ENCODE data around the gene FLNB.

FLNB gene

GRCh38 chr3:57982561-57983243 lies 25.5 kb upstream of the FLNB start:
- Histone ChIP-seq H2BK15ac (ENCODE audit: low read length) (peak overlapping the region; percentile 59), H3K14ac (ENCODE audit: low read length) (no peak overlapping the region), H2AK5ac (ENCODE audit: low read depth, low read length) (no peak overlapping the region), H2BK12ac (ENCODE audit: low read length) (no peak overlapping the region), H3K18ac (ENCODE audit: low read length) (no peak overlapping the region), H3K4me1 (ENCODE audit: control insufficient read depth in 2 of 2, insufficient read depth in 1 of 2, low read depth in 1 of 2, low read length in 2 of 2) (peaks cover 0 to 4% of the 10 kb centered on the region in 2 donors), H4K91ac (ENCODE audit: low read depth, low read length, poor library complexity) (no peak overlapping the region), H3K79me1 (ENCODE audit: low read depth, low read length) (no peaks in the 10 kb centered on the region), H3K9ac (ENCODE audit: low read depth, low read length, poor library complexity) (no peak overlapping the region), H2BK5ac (ENCODE audit: low read length) (no peak overlapping the region), H3K27ac (replicated peaks; ENCODE audit: low read length) (no peak overlapping the region), H3K4me2 (ENCODE audit: insufficient read depth, low read length, poor library complexity, severe bottlenecking) (no peak overlapping the region), H2BK120ac (ENCODE audit: low read depth, low read length) (no peak overlapping the region), H3K23ac (ENCODE audit: low read depth, low read length, poor library complexity) (no peak overlapping the region), H4K8ac (ENCODE audit: low read depth, low read length) (no peak overlapping the region), H3K4ac (ENCODE audit: low read length) (no peak overlapping the region), H3K27me3 (ENCODE audit: control insufficient read depth in 3 of 3, insufficient read depth in 3 of 3, low read depth in 1 of 3, low read length in 3 of 3) (no peaks in the 10 kb centered on the region), H3K36me3 (replicated peaks in 1 of 2; ENCODE audit: control insufficient read depth in 2 of 2, insufficient read depth in 2 of 2, low read length in 2 of 2) (no peaks in the 10 kb centered on the region), H2AFZ (ENCODE audit: low read length) (no peak overlapping the region), H3K9me3 (replicated peaks in 1 of 2; ENCODE audit: control insufficient read depth in 2 of 2, insufficient read depth in 1 of 2, low read depth in 1 of 2, low read length in 2 of 2) (no peaks in the 10 kb centered on the region), H3K4me3 (ENCODE audit: low read length in 2 of 2) (no peak overlapping the region)
- no CpG with 5 or more reads among the region's 9 CpGs for WGBS, 2 donors (ENCODE audit: extremely low coverage in 2 of 2, insufficient read length in 2 of 2, insufficient replicate concordance in 1 of 2)
- DNase-seq (ENCODE audit: low spot score), result no peak

DNA sequence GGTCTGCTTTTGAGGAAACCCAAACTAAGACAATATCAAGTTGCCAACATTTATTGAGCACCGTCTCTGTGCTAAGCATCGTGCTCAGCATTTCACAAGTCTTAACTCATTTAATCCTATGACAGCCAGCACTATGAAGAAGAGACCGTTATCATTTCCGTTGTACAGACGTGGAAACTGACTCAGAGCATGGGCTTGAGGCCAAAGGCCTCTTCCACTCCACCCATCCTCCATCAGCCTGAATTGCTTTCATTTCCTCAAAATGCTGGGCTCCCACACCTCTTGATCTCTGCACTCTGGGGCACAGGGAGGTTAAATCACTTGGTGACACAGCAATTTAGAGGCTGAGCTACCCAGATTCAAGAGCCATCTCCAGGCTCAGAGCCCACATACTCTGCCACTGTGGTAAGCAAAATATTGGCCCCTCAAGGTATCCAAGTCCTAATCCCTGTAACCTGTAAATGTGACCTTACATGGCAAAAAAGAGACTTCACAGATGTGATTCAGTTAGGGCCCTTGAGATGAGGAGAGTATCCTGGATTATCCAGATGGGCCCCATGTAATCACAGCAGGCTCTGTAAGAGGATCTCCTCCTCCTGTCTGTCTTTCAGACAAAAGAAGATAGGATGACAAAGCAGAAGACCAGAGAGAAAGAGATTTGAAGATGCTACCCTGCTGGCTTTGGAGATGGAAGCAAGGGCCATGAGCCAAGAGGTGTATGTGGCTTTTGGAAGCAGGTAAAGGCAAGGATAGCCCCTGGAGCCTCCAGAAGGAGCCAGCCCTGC lies 24.3 kb upstream of the FLNB start:
- Histone ChIP-seq H3K9ac (ENCODE audit: low read depth, low read length, poor library complexity) (no peak overlapping the region), H3K9me3 (replicated peaks in 1 of 2; ENCODE audit: control insufficient read depth in 2 of 2, insufficient read depth in 1 of 2, low read depth in 1 of 2, low read length in 2 of 2) (no peaks in the 10 kb centered on the region), H3K4me3 (ENCODE audit: low read length in 2 of 2) (no peak overlapping the region), H2BK12ac (ENCODE audit: low read length) (no peak overlapping the region), H3K4ac (ENCODE audit: low read length) (no peak overlapping the region), H3K79me1 (ENCODE audit: low read depth, low read length) (no peaks in the 10 kb centered on the region), H4K8ac (ENCODE audit: low read depth, low read length) (no peak overlapping the region), H3K14ac (ENCODE audit: low read length) (no peak overlapping the region), H2BK5ac (ENCODE audit: low read length) (no peak overlapping the region), H2AK5ac (ENCODE audit: low read depth, low read length) (no peak overlapping the region), H3K23ac (ENCODE audit: low read depth, low read length, poor library complexity) (no peak overlapping the region), H3K27me3 (ENCODE audit: control insufficient read depth in 3 of 3, insufficient read depth in 3 of 3, low read depth in 1 of 3, low read length in 3 of 3) (no peaks in the 10 kb centered on the region), H3K4me1 (ENCODE audit: control insufficient read depth in 2 of 2, insufficient read depth in 1 of 2, low read depth in 1 of 2, low read length in 2 of 2) (peaks cover 0 to 4% of the 10 kb centered on the region in 2 donors), H3K4me2 (ENCODE audit: insufficient read depth, low read length, poor library complexity, severe bottlenecking) (no peak overlapping the region), H3K27ac (replicated peaks; ENCODE audit: low read length) (no peak overlapping the region), H2AFZ (ENCODE audit: low read length) (peak overlapping the region; percentile 8), H3K18ac (ENCODE audit: low read length) (no peak overlapping the region), H3K36me3 (replicated peaks in 1 of 2; ENCODE audit: control insufficient read depth in 2 of 2, insufficient read depth in 2 of 2, low read length in 2 of 2) (no peaks in the 10 kb centered on the region), H2BK120ac (ENCODE audit: low read depth, low read length) (no peak overlapping the region), H4K91ac (ENCODE audit: low read depth, low read length, poor library complexity) (no peak overlapping the region), H2BK15ac (ENCODE audit: low read length) (no peak overlapping the region)
- no CpG with 5 or more reads among the region's 5 CpGs for WGBS, 2 donors (ENCODE audit: extremely low coverage in 2 of 2, insufficient read length in 2 of 2, insufficient replicate concordance in 1 of 2)
- DNase-seq (ENCODE audit: low spot score), result no peak

- Histone ChIP-seq H3K27me3 (ENCODE audit: control insufficient read depth in 3 of 3, insufficient read depth in 3 of 3, low read depth in 1 of 3, low read length in 3 of 3) (peaks cover 0 to 4% (median 0%) of the 10 kb centered on the region in 3 experiments), H3K4me2 (ENCODE audit: insufficient read depth, low read length, poor library complexity, severe bottlenecking) (no peak overlapping the region), H3K27ac (replicated peaks; ENCODE audit: low read length) (no peak overlapping the region), H3K4me3 (ENCODE audit: low read length in 2 of 2) (no peak overlapping the region), H2BK5ac (ENCODE audit: low read length) (no peak overlapping the region), H4K8ac (ENCODE audit: low read depth, low read length) (no peak overlapping the region), H2AK5ac (ENCODE audit: low read depth, low read length) (peak overlapping the region; percentile 3), H3K36me3 (replicated peaks in 1 of 2; ENCODE audit: control insufficient read depth in 2 of 2, insufficient read depth in 2 of 2, low read length in 2 of 2) (no peaks in the 10 kb centered on the region), H2AFZ (ENCODE audit: low read length) (peak overlapping the region; percentile 22), H3K18ac (ENCODE audit: low read length) (no peak overlapping the region), H3K9me3 (replicated peaks in 1 of 2; ENCODE audit: control insufficient read depth in 2 of 2, insufficient read depth in 1 of 2, low read depth in 1 of 2, low read length in 2 of 2) (no peaks in the 10 kb centered on the region), H3K4me1 (ENCODE audit: control insufficient read depth in 2 of 2, insufficient read depth in 1 of 2, low read depth in 1 of 2, low read length in 2 of 2) (peaks cover 0 to 4% of the 10 kb centered on the region in 2 donors), H3K14ac (ENCODE audit: low read length) (no peak overlapping the region), H2BK15ac (ENCODE audit: low read length) (no peak overlapping the region), H3K9ac (ENCODE audit: low read depth, low read length, poor library complexity) (no peak overlapping the region), H3K4ac (ENCODE audit: low read length) (no peak overlapping the region), H4K91ac (ENCODE audit: low read depth, low read length, poor library complexity) (no peak overlapping the region), H2BK12ac (ENCODE audit: low read length) (no peak overlapping the region), H2BK120ac (ENCODE audit: low read depth, low read length) (no peak overlapping the region), H3K79me1 (ENCODE audit: low read depth, low read length) (no peaks in the 10 kb centered on the region), H3K23ac (ENCODE audit: low read depth, low read length, poor library complexity) (no peak overlapping the region)
- DNase-seq (ENCODE audit: low spot score), result no peak
- WGBS, 2 donors (ENCODE audit: extremely low coverage in 2 of 2, insufficient read length in 2 of 2, insufficient replicate concordance in 1 of 2), result no CpG with 5 or more reads among the region's 9 CpGs
These were observed 22.8 kb upstream of the FLNB start for GRCh38 chr3:57985176-57985983.

- Histone ChIP-seq H3K27me3 (ENCODE audit: control insufficient read depth in 3 of 3, insufficient read depth in 3 of 3, low read depth in 1 of 3, low read length in 3 of 3) (peaks cover 0 to 4% (median 0%) of the 10 kb centered on the region in 3 experiments), H3K4ac (ENCODE audit: low read length) (no peak overlapping the region), H2BK12ac (ENCODE audit: low read length) (no peak overlapping the region), H3K36me3 (replicated peaks in 1 of 2; ENCODE audit: control insufficient read depth in 2 of 2, insufficient read depth in 2 of 2, low read length in 2 of 2) (no peaks in the 10 kb centered on the region), H2BK15ac (ENCODE audit: low read length) (no peak overlapping the region), H2BK120ac (ENCODE audit: low read depth, low read length) (no peak overlapping the region), H3K4me3 (ENCODE audit: low read length in 2 of 2) (no peak overlapping the region), H4K91ac (ENCODE audit: low read depth, low read length, poor library complexity) (no peak overlapping the region), H2AK5ac (ENCODE audit: low read depth, low read length) (peak overlapping the region; percentile 3), H3K14ac (ENCODE audit: low read length) (no peak overlapping the region), H3K27ac (replicated peaks; ENCODE audit: low read length) (no peak overlapping the region), H3K18ac (ENCODE audit: low read length) (no peak overlapping the region), H3K23ac (ENCODE audit: low read depth, low read length, poor library complexity) (no peak overlapping the region), H2AFZ (ENCODE audit: low read length) (peak overlapping the region; percentile 22), H3K4me1 (ENCODE audit: control insufficient read depth in 2 of 2, insufficient read depth in 1 of 2, low read depth in 1 of 2, low read length in 2 of 2) (peaks cover 0 to 4% of the 10 kb centered on the region in 2 donors), H3K79me1 (ENCODE audit: low read depth, low read length) (no peaks in the 10 kb centered on the region), H2BK5ac (ENCODE audit: low read length) (no peak overlapping the region), H3K4me2 (ENCODE audit: insufficient read depth, low read length, poor library complexity, severe bottlenecking) (no peak overlapping the region), H4K8ac (ENCODE audit: low read depth, low read length) (no peak overlapping the region), H3K9me3 (replicated peaks in 1 of 2; ENCODE audit: control insufficient read depth in 2 of 2, insufficient read depth in 1 of 2, low read depth in 1 of 2, low read length in 2 of 2) (no peaks in the 10 kb centered on the region), H3K9ac (ENCODE audit: low read depth, low read length, poor library complexity) (no peak overlapping the region)
- DNase-seq (ENCODE audit: low spot score), result no peak
- no CpG with 5 or more reads among the region's 2 CpGs for WGBS, 2 donors (ENCODE audit: extremely low coverage in 2 of 2, insufficient read length in 2 of 2, insufficient replicate concordance in 1 of 2)
These were observed 22.3 kb upstream of the FLNB start for GRCh38 chr3:57985984-57986246.

Data from neuronal stem cell (in vitro differentiated cells).